H9 (cell line): Measurements from ENCODE around the gene RPL22. TPM values are rescaled to one million over a fixed set of nuclear protein-coding genes. Genes with fewer than 3 reads are reported as not detected.

Source experiments
- DNase-seq: peaks from one replicate; pipeline ENCODE4 v3.0.0-alpha.2; 2017
- H2AFZ ChIP-seq: one replicate; pipeline ENCODE4 v1.6.1; 2013; ENCODE audit warnings: mild to moderate bottlenecking, low read length, control low read depth, moderate library complexity
- H2AK5ac ChIP-seq: 2 replicates; pipeline ENCODE4 v1.6.1; 2013; ENCODE audit warnings: low read length, control low read depth, mixed read lengths; ENCODE audit not compliant: insufficient read length
- H2BK120ac ChIP-seq: one replicate; pipeline ENCODE4 v1.6.1; 2013; ENCODE audit warnings: low read depth, mild to moderate bottlenecking, low read length, control low read depth, inconsistent platforms; ENCODE audit not compliant: poor library complexity, severe bottlenecking
- H2BK12ac ChIP-seq: 2 replicates; pipeline ENCODE4 v1.6.1; 2013; ENCODE audit warnings: low read length, control low read depth, mixed read lengths, low read depth; ENCODE audit not compliant: insufficient read length
- H2BK15ac ChIP-seq: 2 replicates; pipeline ENCODE4 v1.6.1; 2013; ENCODE audit warnings: low read depth, low read length, control low read depth
- H2BK20ac ChIP-seq: one replicate; pipeline ENCODE4 v1.6.1; 2013; ENCODE audit warnings: low read depth, mild to moderate bottlenecking, low read length, control low read depth, inconsistent platforms; ENCODE audit not compliant: poor library complexity, severe bottlenecking
- H2BK5ac ChIP-seq: 2 replicates; pipeline ENCODE4 v1.6.1; 2013; ENCODE audit warnings: low read length, control low read depth, mixed read lengths; ENCODE audit not compliant: insufficient read length
- H3K14ac ChIP-seq: 2 replicates; pipeline ENCODE4 v1.6.1; 2013; ENCODE audit warnings: low read length, control low read depth; ENCODE audit not compliant: insufficient read depth
- H3K18ac ChIP-seq: 2 replicates; pipeline ENCODE4 v1.6.1; 2013; ENCODE audit warnings: low read depth, mild to moderate bottlenecking, mixed read lengths, low read length, control low read depth; ENCODE audit not compliant: insufficient read length
- H3K23ac ChIP-seq: 2 replicates; pipeline ENCODE4 v1.6.1; 2013; ENCODE audit warnings: low read length, control low read depth, mixed read lengths, low read depth; ENCODE audit not compliant: insufficient read length
- H3K23me2 ChIP-seq: 2 replicates; pipeline ENCODE4 v1.6.1; 2013; ENCODE audit warnings: low read depth, mild to moderate bottlenecking, mixed read lengths, low read length, control low read depth; ENCODE audit not compliant: insufficient read length, poor library complexity, severe bottlenecking
- H3K27ac ChIP-seq: 2 replicates; pipeline ENCODE4 v1.5.1; 2013; ENCODE audit warnings: low read length, control low read depth, mixed read lengths, low read depth; ENCODE audit not compliant: insufficient read length
- H3K27me3 ChIP-seq: 2 replicates; pipeline ENCODE4 v1.6.1; 2013; ENCODE audit warnings: low read length, control low read depth, inconsistent platforms; ENCODE audit not compliant: insufficient read depth
- H3K4ac ChIP-seq: 2 replicates; pipeline ENCODE4 v1.6.1; 2013; ENCODE audit warnings: low read depth, mild to moderate bottlenecking, control low read depth, inconsistent platforms, low read length, moderate library complexity
- H3K4me1 ChIP-seq: 2 replicates; pipeline ENCODE4 v1.6.1; 2013; ENCODE audit warnings: low read length, control low read depth, inconsistent platforms; ENCODE audit not compliant: insufficient read depth
- H3K4me2 ChIP-seq: 2 replicates; pipeline ENCODE4 v1.6.1; 2013; ENCODE audit warnings: low read length, control low read depth, mixed read lengths; ENCODE audit not compliant: insufficient read length, insufficient read depth
- H3K56ac ChIP-seq: 2 replicates; pipeline ENCODE4 v1.6.1; 2013; ENCODE audit warnings: low read depth, mild to moderate bottlenecking, mixed read lengths, low read length, control low read depth; ENCODE audit not compliant: insufficient read length
- H3K79me1 ChIP-seq: 2 replicates; pipeline ENCODE4 v1.6.1; 2013; ENCODE audit warnings: low read depth, mild to moderate bottlenecking, moderate library complexity, low read length, control low read depth, inconsistent platforms; ENCODE audit not compliant: insufficient read depth, poor library complexity, severe bottlenecking
- H3K79me2 ChIP-seq: 2 replicates; pipeline ENCODE4 v1.6.1; 2013; ENCODE audit warnings: low read length, control low read depth, inconsistent platforms; ENCODE audit not compliant: insufficient read depth
- H3K9ac ChIP-seq: 2 replicates; pipeline ENCODE4 v1.6.1; 2013; ENCODE audit warnings: low read length, control low read depth, mixed read lengths; ENCODE audit not compliant: insufficient read length; ENCODE audit errors: extremely low read depth
- H3K9me3 ChIP-seq: one replicate; pipeline ENCODE4 v1.6.1; 2013; ENCODE audit warnings: low read depth, low read length, inconsistent platforms; ENCODE audit not compliant: control insufficient read depth
- H3T11ph ChIP-seq: one replicate; pipeline ENCODE4 v1.6.1; 2013; ENCODE audit warnings: mild to moderate bottlenecking, low read length, control low read depth, inconsistent platforms
- H4K20me1 ChIP-seq: one replicate; pipeline ENCODE4 v1.6.1; 2013; ENCODE audit not compliant: control insufficient read depth, insufficient read length, insufficient read depth
- H4K5ac ChIP-seq: 2 replicates; pipeline ENCODE4 v1.6.1; 2013; ENCODE audit warnings: low read depth, mild to moderate bottlenecking, mixed read lengths, low read length, control low read depth; ENCODE audit not compliant: insufficient read length
- H4K8ac ChIP-seq: replicated peaks from 2 replicates; pipeline ENCODE4 v1.6.1; 2013; ENCODE audit warnings: low read length, control low read depth, mixed read lengths, low read depth; ENCODE audit not compliant: insufficient read length
- H4K91ac ChIP-seq: 2 replicates; pipeline ENCODE4 v1.6.1; 2013; ENCODE audit warnings: low read depth, mild to moderate bottlenecking, moderate library complexity, mixed read lengths, low read length, control low read depth; ENCODE audit not compliant: insufficient read length
- H3K27ac Mint-ChIP-seq, 3 experiments: 2 replicates in 2 of 3; 3 replicates in 1 of 3; pipeline ENCODE4 v1.8.0; 2020 to 2021; ENCODE audit warnings: mixed read lengths in 3 of 3, mild to moderate bottlenecking in 1 of 3, moderate library complexity in 1 of 3
- H3K27me3 Mint-ChIP-seq: 2 replicates; pipeline ENCODE4 v1.8.0; 2021; ENCODE audit warnings: low read depth, mild to moderate bottlenecking, moderate library complexity, mixed read lengths
- H3K36me3 Mint-ChIP-seq, 3 experiments: 2 replicates in 2 of 3; 3 replicates in 1 of 3; pipeline ENCODE4 v1.8.0; 2020 to 2021; ENCODE audit warnings: low read depth in 3 of 3, mixed read lengths in 3 of 3; ENCODE audit not compliant: insufficient read depth in 1 of 3
- H3K4me1 Mint-ChIP-seq, 2 experiments: 2 replicates each; pipeline ENCODE4 v1.8.0; 2020; ENCODE audit warnings: mixed read lengths in 2 of 2
- H3K4me3 Mint-ChIP-seq, 2 experiments: 2 replicates in 1 of 2; 3 replicates in 1 of 2; pipeline ENCODE4 v1.8.0; 2020 to 2021; ENCODE audit warnings: mild to moderate bottlenecking in 2 of 2, mixed read lengths in 2 of 2, moderate library complexity in 1 of 2
- H3K9me3 Mint-ChIP-seq, 2 experiments: 2 replicates in 1 of 2; 3 replicates in 1 of 2; pipeline ENCODE4 v1.8.0; 2020; ENCODE audit warnings: mild to moderate bottlenecking in 2 of 2, mixed read lengths in 2 of 2, moderate library complexity in 1 of 2
- WGBS: extraction: QIAGEN DNeasy Blood & Tissue Kit; methylation state at CpG from one replicate; pipeline ENCODE4 v1.1.7; 2013; ENCODE audit warnings: missing lambda C conversion rate, low lambda C conversion rate, mixed read lengths; ENCODE audit not compliant: insufficient read length; ENCODE audit errors: extremely low coverage; 5-methylcytosine and 5-hydroxymethylcytosine counted together
- total RNA-seq: library from RNA; stranded (reverse); gene quantifications from 2 replicates; pipeline ENCODE4 v1.2.1, GENCODE V29; 2021
- TF ChIP-seq, protein P1 (sequence below): fragments of 200-600 bp; sonication (generic); conservative IDR thresholded peaks from 3 replicates; pipeline ENCODE4 v1.8.0; 2021; ENCODE audit warnings: antibody characterized with exemption, mild to moderate bottlenecking

Gene RPL22
- total RNA-seq, 1 experiment from 2014 or later, result 582 TPM

DNA sequence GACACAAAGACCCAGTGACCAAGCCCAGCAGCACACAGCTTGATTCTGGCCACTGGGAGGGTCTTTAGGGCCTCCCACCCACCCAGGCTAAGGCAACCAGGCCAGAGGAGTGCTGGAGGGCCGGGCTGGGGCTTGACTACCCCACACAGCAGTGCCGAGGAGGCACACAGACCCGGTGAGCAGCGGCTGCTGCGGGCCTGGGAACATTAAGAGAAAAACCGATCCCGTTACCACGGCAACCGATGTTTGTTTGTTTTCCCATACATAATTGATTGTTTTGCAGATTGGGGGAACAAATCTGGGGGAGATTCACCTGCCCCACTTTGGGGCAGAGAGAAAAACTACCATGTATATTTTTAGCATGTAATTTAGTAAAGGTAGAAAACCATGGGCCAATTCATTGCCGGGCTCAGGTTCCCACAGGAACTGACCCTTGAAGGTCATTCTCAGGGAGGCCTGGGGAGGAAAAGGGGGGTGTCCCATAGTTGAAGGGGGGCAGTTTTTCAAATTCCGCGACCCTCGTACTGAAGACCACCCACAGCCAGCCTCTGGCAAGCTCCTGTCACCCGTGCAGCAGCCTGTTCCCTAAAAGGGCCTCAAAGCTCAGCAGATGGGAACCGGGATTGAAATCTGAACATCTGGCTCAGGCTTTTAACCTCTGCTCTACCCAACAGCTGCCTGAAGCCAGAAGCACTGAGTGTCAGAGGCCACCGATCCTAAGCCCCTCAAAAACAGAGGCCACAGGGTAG lies 54.6 kb downstream of the RPL22 start:
- H2BK12ac ChIP-seq, result no peak overlapping the region
- no peaks in the 10 kb centered on the region for H3K4me1 ChIP-seq
- Mint-ChIP-seq H3K27me3 (peaks cover 47% of the 10 kb centered on the region), H3K4me1 (peaks cover 2 to 9% of the 10 kb centered on the region in 2 experiments; a peak in 2 of 4 replicates), H3K4me3 (no peak overlapping the region), H3K36me3 (no peaks in the 10 kb centered on the region), H3K27ac (peak overlapping the region in 2 of 3 experiments; percentile 26 to 87; a peak in 2 of 7 replicates), H3K9me3 (no peaks in the 10 kb centered on the region)
- H3K14ac ChIP-seq, result peak overlapping the region; percentile 66
- no peak overlapping the region for H2BK20ac ChIP-seq
- DNase-seq, result no peak
- H3K27ac ChIP-seq, result no peak overlapping the region
- no peaks in the 10 kb centered on the region for H3K9me3 ChIP-seq
- no peak overlapping the region for H3K56ac ChIP-seq
- no peak overlapping the region for H2BK5ac ChIP-seq
- H3K4ac ChIP-seq, result peak overlapping the region; percentile 51; the same call in 1 of the 2 replicates
- H4K91ac ChIP-seq, result no peak overlapping the region
- H3K79me1 ChIP-seq, result no peaks in the 10 kb centered on the region
- no peak overlapping the region for H4K8ac ChIP-seq
- H4K5ac ChIP-seq, result no peak overlapping the region
- TF ChIP-seq, protein P1, sequence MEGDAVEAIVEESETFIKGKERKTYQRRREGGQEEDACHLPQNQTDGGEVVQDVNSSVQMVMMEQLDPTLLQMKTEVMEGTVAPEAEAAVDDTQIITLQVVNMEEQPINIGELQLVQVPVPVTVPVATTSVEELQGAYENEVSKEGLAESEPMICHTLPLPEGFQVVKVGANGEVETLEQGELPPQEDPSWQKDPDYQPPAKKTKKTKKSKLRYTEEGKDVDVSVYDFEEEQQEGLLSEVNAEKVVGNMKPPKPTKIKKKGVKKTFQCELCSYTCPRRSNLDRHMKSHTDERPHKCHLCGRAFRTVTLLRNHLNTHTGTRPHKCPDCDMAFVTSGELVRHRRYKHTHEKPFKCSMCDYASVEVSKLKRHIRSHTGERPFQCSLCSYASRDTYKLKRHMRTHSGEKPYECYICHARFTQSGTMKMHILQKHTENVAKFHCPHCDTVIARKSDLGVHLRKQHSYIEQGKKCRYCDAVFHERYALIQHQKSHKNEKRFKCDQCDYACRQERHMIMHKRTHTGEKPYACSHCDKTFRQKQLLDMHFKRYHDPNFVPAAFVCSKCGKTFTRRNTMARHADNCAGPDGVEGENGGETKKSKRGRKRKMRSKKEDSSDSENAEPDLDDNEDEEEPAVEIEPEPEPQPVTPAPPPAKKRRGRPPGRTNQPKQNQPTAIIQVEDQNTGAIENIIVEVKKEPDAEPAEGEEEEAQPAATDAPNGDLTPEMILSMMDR, result no peak
- H3K79me2 ChIP-seq, result no peaks in the 10 kb centered on the region
- no peak overlapping the region for H3K4me2 ChIP-seq
- peaks cover 9% of the 10 kb centered on the region; the same call in 1 of the 2 replicates for H3K27me3 ChIP-seq
- peak overlapping the region; percentile 63 for H2BK120ac ChIP-seq
- H3K23ac ChIP-seq, result no peak overlapping the region
- no peaks in the 10 kb centered on the region for H4K20me1 ChIP-seq
- H3T11ph ChIP-seq, result no peak overlapping the region
- H2AFZ ChIP-seq, result no peak overlapping the region
- H3K23me2 ChIP-seq, result peaks cover 7% of the 10 kb centered on the region
- H2AK5ac ChIP-seq, result no peak overlapping the region
- H2BK15ac ChIP-seq, result no peak overlapping the region
- no CpG with 5 or more reads among the region's 16 CpGs for WGBS
- H3K18ac ChIP-seq, result peak overlapping the region; percentile 62
- no peak overlapping the region for H3K9ac ChIP-seq
